ENCODE results near the gene LSM4.
"Not testable (repeated sequence)": the region's sequence is repeated elsewhere in the genome, so short reads cannot be mapped to it uniquely, and the experiment has no call there.

Gene LSM4

DNA sequence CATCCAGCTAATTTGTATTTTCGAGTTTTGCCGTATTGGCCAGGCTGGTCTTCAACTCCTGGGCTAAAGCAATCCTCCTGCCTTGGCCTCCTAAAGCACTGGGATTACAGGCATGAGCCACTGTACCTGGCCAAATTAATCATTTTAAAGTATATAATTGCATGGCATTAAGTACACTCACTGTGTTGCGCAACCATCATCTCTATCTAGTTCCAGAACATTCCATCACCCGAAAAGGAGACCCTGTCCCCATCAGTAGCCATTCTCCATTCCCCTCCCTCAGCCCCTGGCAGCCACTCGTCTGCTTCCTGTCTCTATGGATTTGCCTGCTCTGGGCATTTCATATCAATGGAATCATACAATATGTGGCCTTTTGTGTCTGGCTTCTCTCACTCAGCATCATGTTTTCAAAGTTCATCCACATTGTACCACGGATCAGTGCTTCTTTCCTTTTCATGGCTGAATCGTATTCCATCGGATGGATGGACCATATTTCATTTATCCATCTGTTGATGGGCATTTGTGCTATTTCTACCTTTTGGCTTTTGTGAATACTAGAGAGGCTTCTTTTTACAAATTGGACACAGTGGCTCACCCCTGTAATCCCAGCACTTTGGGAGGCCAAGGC lies 30.6 kb upstream of the LSM4 start:
- Histone ChIP-seq H3K27ac (no peak overlapping the region), H2AFZ (no peak overlapping the region), H3K36me3 (ENCODE audit: control insufficient read depth, insufficient read depth, low read length) (no peaks in the 10 kb centered on the region), H3K9me3 (ENCODE audit: control insufficient read depth, low read length) (no peaks in the 10 kb centered on the region), H3K27me3 (ENCODE audit: control insufficient read depth, insufficient read depth, low read length) (no peaks in the 10 kb centered on the region), H3K4me2 (ENCODE audit: low read length) (no peak overlapping the region), H3K4me3 (ENCODE audit: low read depth, low read length) (no peak overlapping the region), H3K9ac (no peak overlapping the region), H3K79me2 (no peaks in the 10 kb centered on the region), H3K4me1 (no peaks in the 10 kb centered on the region)
- TF ChIP-seq, protein P1, sequence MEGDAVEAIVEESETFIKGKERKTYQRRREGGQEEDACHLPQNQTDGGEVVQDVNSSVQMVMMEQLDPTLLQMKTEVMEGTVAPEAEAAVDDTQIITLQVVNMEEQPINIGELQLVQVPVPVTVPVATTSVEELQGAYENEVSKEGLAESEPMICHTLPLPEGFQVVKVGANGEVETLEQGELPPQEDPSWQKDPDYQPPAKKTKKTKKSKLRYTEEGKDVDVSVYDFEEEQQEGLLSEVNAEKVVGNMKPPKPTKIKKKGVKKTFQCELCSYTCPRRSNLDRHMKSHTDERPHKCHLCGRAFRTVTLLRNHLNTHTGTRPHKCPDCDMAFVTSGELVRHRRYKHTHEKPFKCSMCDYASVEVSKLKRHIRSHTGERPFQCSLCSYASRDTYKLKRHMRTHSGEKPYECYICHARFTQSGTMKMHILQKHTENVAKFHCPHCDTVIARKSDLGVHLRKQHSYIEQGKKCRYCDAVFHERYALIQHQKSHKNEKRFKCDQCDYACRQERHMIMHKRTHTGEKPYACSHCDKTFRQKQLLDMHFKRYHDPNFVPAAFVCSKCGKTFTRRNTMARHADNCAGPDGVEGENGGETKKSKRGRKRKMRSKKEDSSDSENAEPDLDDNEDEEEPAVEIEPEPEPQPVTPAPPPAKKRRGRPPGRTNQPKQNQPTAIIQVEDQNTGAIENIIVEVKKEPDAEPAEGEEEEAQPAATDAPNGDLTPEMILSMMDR (IDR thresholded peaks at IDR 0.05): no peak

DNA sequence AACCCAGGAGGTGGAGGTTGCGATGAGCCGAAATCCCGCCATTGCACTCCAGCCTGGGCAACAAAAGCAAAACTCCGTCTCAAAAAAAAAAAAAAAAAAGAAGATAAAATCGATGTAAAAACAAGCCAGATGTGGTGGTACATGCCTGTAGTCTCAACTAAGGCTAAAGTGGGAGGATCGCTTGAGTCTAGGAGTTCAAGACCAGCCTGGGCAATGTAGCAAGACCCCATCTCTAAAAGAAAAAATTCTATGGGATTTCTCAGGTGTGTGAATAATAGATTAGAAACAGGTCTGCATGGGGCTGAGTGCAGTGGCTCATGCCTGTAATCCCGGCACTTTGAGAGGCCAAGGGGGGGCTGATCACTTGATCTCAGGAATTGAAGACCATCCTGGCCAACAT lies 28.7 kb upstream of the LSM4 start:
- Histone ChIP-seq H3K27ac (no peak overlapping the region), H3K27me3 (ENCODE audit: control insufficient read depth, insufficient read depth, low read length) (no peaks in the 10 kb centered on the region), H3K9ac (no peak overlapping the region), H2AFZ (no peak overlapping the region), H3K4me1 (no peaks in the 10 kb centered on the region), H3K4me3 (ENCODE audit: low read depth, low read length) (no peak overlapping the region), H3K4me2 (ENCODE audit: low read length) (no peak overlapping the region), H3K36me3 (ENCODE audit: control insufficient read depth, insufficient read depth, low read length) (no peaks in the 10 kb centered on the region), H3K79me2 (no peaks in the 10 kb centered on the region), H3K9me3 (ENCODE audit: control insufficient read depth, low read length) (no peaks in the 10 kb centered on the region)
- TF ChIP-seq, protein P1 (IDR thresholded peaks at IDR 0.05): no peak

DNA sequence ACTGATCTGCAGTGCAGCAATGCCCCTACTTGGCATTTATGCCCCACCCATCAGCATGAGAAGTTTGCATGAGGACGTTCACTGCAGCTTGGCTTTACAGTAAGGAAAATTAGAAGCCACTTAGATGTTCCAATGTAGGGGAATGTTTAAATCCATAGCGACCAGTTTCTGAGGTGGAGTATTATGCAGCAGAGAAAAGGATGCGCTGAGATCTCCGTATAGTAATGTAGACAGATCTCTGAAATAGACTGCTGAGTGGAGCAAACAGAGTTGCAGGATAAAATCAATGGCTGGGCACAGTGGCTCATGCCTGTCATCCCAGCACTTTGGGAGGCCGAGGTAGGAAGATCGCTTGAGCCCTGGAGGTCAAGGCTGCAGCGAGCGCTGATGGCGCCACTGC lies 27.6 kb upstream of the LSM4 start:
- no peaks in the 10 kb centered on the region for H3K4me1 ChIP-seq
- H3K9me3 ChIP-seq (ENCODE audit: control insufficient read depth, low read length): no peaks in the 10 kb centered on the region
- TF ChIP-seq, protein P1 (IDR thresholded peaks at IDR 0.05): no peak
- no peak overlapping the region for H2AFZ ChIP-seq
- no peak overlapping the region for H3K4me3 ChIP-seq (ENCODE audit: low read depth, low read length)
- H3K36me3 ChIP-seq (ENCODE audit: control insufficient read depth, insufficient read depth, low read length): no peaks in the 10 kb centered on the region
- no peaks in the 10 kb centered on the region for H3K27me3 ChIP-seq (ENCODE audit: control insufficient read depth, insufficient read depth, low read length)
- H3K9ac ChIP-seq: no peak overlapping the region
- no peaks in the 10 kb centered on the region for H3K79me2 ChIP-seq
- no peak overlapping the region for H3K4me2 ChIP-seq (ENCODE audit: low read length)
- H3K27ac ChIP-seq: no peak overlapping the region

DNA sequence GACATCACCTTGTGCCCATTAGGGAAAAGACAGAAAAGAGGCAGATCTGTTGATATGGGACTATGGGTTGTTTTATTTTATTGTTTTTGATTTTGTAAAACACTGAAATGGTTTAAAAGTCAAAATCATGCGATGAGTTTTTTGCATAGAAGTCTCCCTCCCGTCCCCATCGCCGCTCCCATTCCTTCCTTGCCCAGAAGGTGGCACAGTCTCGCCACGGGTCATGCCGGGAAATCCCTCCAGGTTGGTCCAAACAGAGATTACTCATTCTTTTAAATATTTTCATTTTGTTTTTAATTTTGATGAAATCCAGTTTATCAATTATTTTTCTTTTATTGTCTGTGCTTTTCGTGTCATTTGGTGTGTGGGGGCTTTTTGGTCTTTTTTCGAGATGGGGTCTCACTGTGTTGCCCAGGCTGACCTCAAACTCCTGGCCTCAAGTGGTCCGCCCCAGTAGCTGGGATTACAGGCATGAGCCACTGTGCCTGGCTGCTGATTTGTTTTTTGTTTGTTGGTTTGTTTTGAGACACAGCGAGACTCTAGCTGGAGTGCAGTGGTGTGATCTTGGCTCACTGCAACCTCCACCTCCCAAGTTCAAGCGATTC lies 26.8 kb upstream of the LSM4 start:
- Histone ChIP-seq H3K4me3 (ENCODE audit: low read depth, low read length) (no peak overlapping the region), H3K9me3 (ENCODE audit: control insufficient read depth, low read length) (no peaks in the 10 kb centered on the region), H3K36me3 (ENCODE audit: control insufficient read depth, insufficient read depth, low read length) (no peaks in the 10 kb centered on the region), H3K27me3 (ENCODE audit: control insufficient read depth, insufficient read depth, low read length) (no peaks in the 10 kb centered on the region), H3K4me1 (no peaks in the 10 kb centered on the region), H3K79me2 (no peaks in the 10 kb centered on the region), H3K27ac (no peak overlapping the region), H3K9ac (no peak overlapping the region), H2AFZ (no peak overlapping the region), H3K4me2 (ENCODE audit: low read length) (no peak overlapping the region)
- TF ChIP-seq, protein P1 (IDR thresholded peaks at IDR 0.05): peak; percentile 90

DNA sequence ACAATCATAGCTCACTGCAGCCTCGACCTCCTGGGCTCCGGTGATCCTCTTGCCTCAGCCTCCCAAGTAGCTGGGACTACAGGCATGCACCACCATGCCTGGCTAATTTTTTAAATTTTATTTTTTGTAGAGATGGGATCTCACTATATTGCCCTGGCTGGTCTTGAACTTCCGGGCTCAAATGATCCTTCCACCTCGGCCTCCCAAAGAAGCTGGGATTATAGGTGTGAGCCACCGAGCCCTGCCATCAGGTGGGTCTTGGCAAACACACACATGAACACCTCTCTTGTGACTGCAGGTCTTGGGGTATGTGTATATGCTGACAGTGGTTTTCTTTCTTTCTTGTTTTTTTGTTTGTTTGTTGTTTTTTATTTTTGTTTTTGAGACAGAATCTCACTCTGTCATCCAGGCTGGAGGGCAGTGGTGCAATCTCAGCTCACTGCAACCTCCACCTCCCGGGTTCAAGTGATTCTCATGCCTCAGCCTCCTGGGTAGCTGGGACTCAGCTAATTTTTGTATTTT lies 26.0 kb upstream of the LSM4 start:
- not testable (repeated sequence) for H3K4me2 ChIP-seq (ENCODE audit: low read length); H3K9ac ChIP-seq; H3K79me2 ChIP-seq; H3K27ac ChIP-seq; H3K36me3 ChIP-seq (ENCODE audit: control insufficient read depth, insufficient read depth, low read length); H3K4me3 ChIP-seq (ENCODE audit: low read depth, low read length); H3K4me1 ChIP-seq; H2AFZ ChIP-seq; H3K9me3 ChIP-seq (ENCODE audit: control insufficient read depth, low read length); H3K27me3 ChIP-seq (ENCODE audit: control insufficient read depth, insufficient read depth, low read length)
